H1 (cell line): Measurements from ENCODE around the gene SFMBT2. TPM values are rescaled to one million over a fixed set of nuclear protein-coding genes. Genes with fewer than 3 reads are reported as not detected.

Source experiments
- CTCF ChIP-seq, 3 experiments: IDR thresholded peaks; 1 replicate in 2 of 3; 2 replicates in 1 of 3; pipeline versions ENCODE4 v1.5.1 to v1.6.1; 2011; ENCODE audit warnings: low read length in 3 of 3, mild to moderate bottlenecking in 3 of 3, inconsistent platforms in 2 of 3, low read depth in 1 of 3, moderate library complexity in 1 of 3; ENCODE audit not compliant: insufficient read depth in 1 of 3; ENCODE audit errors: control extremely low read depth in 1 of 3
- RBBP5 ChIP-seq: IDR thresholded peaks from 2 replicates; pipeline ENCODE4 v1.7.1; 2012; ENCODE audit warnings: low read depth, mild to moderate bottlenecking, inconsistent platforms, low read length, moderate library complexity, borderline replicate concordance
- SP4 ChIP-seq: IDR thresholded peaks from 2 replicates; pipeline ENCODE4 v1.6.1; 2012; ENCODE audit warnings: low read length, inconsistent platforms
- polyA plus RNA-seq, 7 experiments: library from polyadenylated mRNA; depleted of rRNA in 3 of 7; stranded (reverse) in 5 of 7; unstranded in 2 of 7; fragments of >200 nt in 5 of 7; fragments of 200-250 nt in 2 of 7; gene quantifications; 1 replicate in 5 of 7; 2 replicates in 1 of 7; 4 replicates in 1 of 7; pipeline versions ENCODE4 v1.2.1 to v1.2.3, GENCODE V29; 2011 to 2013; ENCODE audit warnings: missing spikeins in 2 of 7, mixed read lengths in 2 of 7
- total RNA-seq: library from RNA; stranded (reverse); fragmentation: NEBNext Ultra II Directional; extraction: Animal tissue kit (Norgen Biotek cat#: 25700); gene quantifications from 2 replicates; pipeline ENCODE4 v1.2.1, GENCODE V29; 2021

The SFMBT2 gene
- total and polyA plus RNA-seq, 2 of the 8 experiments (the other 6 are each of a cell fraction or from before 2014, with no cell fraction given), result 2.9 to 11.0 TPM

- TF ChIP-seq RBBP5 (no peak), CTCF (IDR thresholded peaks at IDR 0.05; ENCODE audit: control extremely low read depth in 1 of 3, insufficient read depth in 1 of 3, low read depth in 1 of 3, low read length in 3 of 3) (no peak), SP4 (no peak)
Measured at GRCh38 chr10:7419998-7420397, 9.2 kb upstream of the SFMBT2 start (continued).
